ENCODE results near the gene HACD2. TPM values are rescaled to one million over a fixed set of nuclear protein-coding genes. Genes with fewer than 3 reads are reported as not detected.
"Not testable (repeated sequence)": the region's sequence is repeated elsewhere in the genome, so short reads cannot be mapped to it uniquely, and the experiment has no call there.

Gene HACD2
- total RNA-seq, 4 donors from 2014 or later, result 24.9 to 51.6 (median 36.0) TPM

DNA sequence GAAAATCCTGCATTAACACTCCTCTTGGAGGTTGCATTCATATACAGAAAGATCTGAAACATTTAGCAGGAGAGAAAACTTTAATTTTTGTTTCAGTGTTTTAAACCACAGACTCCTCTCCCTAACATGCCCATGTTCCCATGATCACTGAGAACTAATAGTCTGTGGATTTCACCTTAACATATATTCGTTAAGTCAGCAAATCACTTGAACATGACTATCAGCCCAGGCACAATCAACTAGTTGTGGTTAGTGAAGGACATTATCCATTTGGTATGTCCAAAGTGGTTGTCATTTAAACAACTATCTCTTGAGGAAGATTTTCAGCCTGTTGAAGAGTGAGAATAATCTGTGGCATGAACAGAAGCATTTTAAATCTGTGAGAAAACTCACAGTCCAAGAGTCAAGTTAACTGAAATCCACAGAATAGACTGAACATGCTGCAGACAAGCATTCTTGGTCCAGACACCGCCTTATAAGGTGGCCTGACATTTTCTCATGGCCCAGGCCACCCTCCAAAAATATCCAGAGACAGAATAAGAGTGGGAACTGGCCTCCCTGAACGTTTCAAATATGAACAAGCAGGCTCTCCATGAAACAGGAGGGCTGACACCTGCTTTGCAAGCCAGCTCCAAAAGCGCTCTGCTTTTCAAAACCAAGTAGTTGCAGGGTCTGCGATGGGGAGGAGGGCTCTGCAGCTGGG is 96.1 kb downstream of the HACD2 start:
- DNase-seq (ENCODE audit: low spot score in 2 of 2), result no peak
- Histone ChIP-seq H3K27ac (no peak overlapping the region), H3K27me3 (no peaks in the 10 kb centered on the region), H3K4me3 (no peak overlapping the region), H3K4me1 (peaks cover 0 to 3% (median 0%) of the 10 kb centered on the region in 4 donors), H3K36me3 (peaks cover 0 to 13% (median 3%) of the 10 kb centered on the region in 3 donors), H3K9me3 (no peaks in the 10 kb centered on the region)
- TF ChIP-seq, protein P1, sequence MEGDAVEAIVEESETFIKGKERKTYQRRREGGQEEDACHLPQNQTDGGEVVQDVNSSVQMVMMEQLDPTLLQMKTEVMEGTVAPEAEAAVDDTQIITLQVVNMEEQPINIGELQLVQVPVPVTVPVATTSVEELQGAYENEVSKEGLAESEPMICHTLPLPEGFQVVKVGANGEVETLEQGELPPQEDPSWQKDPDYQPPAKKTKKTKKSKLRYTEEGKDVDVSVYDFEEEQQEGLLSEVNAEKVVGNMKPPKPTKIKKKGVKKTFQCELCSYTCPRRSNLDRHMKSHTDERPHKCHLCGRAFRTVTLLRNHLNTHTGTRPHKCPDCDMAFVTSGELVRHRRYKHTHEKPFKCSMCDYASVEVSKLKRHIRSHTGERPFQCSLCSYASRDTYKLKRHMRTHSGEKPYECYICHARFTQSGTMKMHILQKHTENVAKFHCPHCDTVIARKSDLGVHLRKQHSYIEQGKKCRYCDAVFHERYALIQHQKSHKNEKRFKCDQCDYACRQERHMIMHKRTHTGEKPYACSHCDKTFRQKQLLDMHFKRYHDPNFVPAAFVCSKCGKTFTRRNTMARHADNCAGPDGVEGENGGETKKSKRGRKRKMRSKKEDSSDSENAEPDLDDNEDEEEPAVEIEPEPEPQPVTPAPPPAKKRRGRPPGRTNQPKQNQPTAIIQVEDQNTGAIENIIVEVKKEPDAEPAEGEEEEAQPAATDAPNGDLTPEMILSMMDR (IDR thresholded peaks at IDR 0.05), result no peak
- TF ChIP-seq POLR2A (IDR thresholded peaks at IDR 0.05), result no peak
- 59 to 72% methylated on average over 5 of the region's 5 CpGs for WGBS, 2 donors

GRCh38 chr3:123487063-123487462 is 97.8 kb downstream of the HACD2 start:
- H3K4me3 ChIP-seq; H3K27ac ChIP-seq; H3K4me1 ChIP-seq; DNase-seq (ENCODE audit: low spot score in 2 of 2); H3K9me3 ChIP-seq; H3K27me3 ChIP-seq: not testable (repeated sequence)
- WGBS, 2 donors, result 83 to 86% methylated on average over 8 of the region's 8 CpGs
- peaks cover 0 to 11% (median 3%) of the 10 kb centered on the region in 3 donors for H3K36me3 ChIP-seq

DNA sequence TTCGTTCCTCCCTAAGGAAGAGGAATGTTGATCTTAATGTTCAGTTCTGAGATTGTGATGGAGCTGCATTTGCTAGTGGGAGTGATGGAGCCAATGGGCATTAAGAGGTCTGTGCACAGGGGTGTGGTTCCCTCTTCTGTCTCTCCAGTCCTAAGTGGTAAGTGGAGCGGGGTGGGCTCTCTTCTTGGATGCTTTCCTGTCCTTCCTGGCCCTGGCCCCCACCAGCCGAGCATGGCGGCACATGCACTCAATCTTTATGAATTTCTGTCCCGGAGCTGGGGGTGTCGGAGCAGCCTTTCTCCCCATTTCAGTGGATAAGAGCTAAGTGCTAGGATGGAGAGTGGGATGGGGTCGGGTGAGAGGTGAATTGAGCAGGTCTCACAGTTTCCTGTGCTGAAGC is 98.4 kb downstream of the HACD2 start:
- Histone ChIP-seq H3K4me3 (no peak overlapping the region), H3K27ac (no peak overlapping the region), H3K27me3 (no peaks in the 10 kb centered on the region), H3K36me3 (peaks cover 0 to 11% (median under 1%) of the 10 kb centered on the region in 3 donors), H3K9me3 (no peaks in the 10 kb centered on the region), H3K4me1 (peaks cover 0 to 3% (median 0%) of the 10 kb centered on the region in 4 donors)
- no peak for DNase-seq (ENCODE audit: low spot score in 2 of 2)
- TF ChIP-seq POLR2A (IDR thresholded peaks at IDR 0.05) (no peak), EP300 (IDR thresholded peaks at IDR 0.05) (no peak)
- TF ChIP-seq, protein P1 (IDR thresholded peaks at IDR 0.05), result no peak
- WGBS, 2 donors, result 89 to 90% methylated on average over 7 of the region's 7 CpGs

- H3K9me3 ChIP-seq, result no peaks in the 10 kb centered on the region
- H3K27me3 ChIP-seq, result no peaks in the 10 kb centered on the region
- WGBS, 2 donors, result 88 to 95% methylated on average over 4 of the region's 4 CpGs
- no peak overlapping the region for H3K4me3 ChIP-seq
- peaks cover 0 to 4% (median 0%) of the 10 kb centered on the region in 3 donors for H3K36me3 ChIP-seq
- peaks cover 0 to 3% (median 0%) of the 10 kb centered on the region in 4 donors for H3K4me1 ChIP-seq
- DNase-seq (ENCODE audit: low spot score in 2 of 2), result no peak
- H3K27ac ChIP-seq, result no peak overlapping the region
- TF ChIP-seq, protein P1 (IDR thresholded peaks at IDR 0.05), result no peak
- TF ChIP-seq EP300 (IDR thresholded peaks at IDR 0.05) (no peak), POLR2A (IDR thresholded peaks at IDR 0.05) (no peak)
Measured at GRCh38 chr3:123485551-123485950, 99.3 kb downstream of the HACD2 start.

GRCh38 chr3:123483146-123483545 is 101.7 kb downstream of the HACD2 start:
- no peak overlapping the region for H3K4me3 ChIP-seq
- no peak for DNase-seq (ENCODE audit: low spot score in 2 of 2)
- WGBS, 2 donors, result 78 to 83% methylated on average over 3 to 4 of the region's 6 CpGs
- TF ChIP-seq EP300 (IDR thresholded peaks at IDR 0.05) (no peak), POLR2A (IDR thresholded peaks at IDR 0.05) (no peak)
- TF ChIP-seq, protein P1 (IDR thresholded peaks at IDR 0.05), result no peak
- H3K36me3 ChIP-seq, result no peaks in the 10 kb centered on the region
- no peaks in the 10 kb centered on the region for H3K4me1 ChIP-seq
- no peaks in the 10 kb centered on the region for H3K9me3 ChIP-seq
- no peaks in the 10 kb centered on the region for H3K27me3 ChIP-seq
- H3K27ac ChIP-seq, result no peak overlapping the region

All from tibial nerve (tissue), 4 donors.